ENCODE results near the gene TXN. TPM values are rescaled to one million over a fixed set of nuclear protein-coding genes. Genes with fewer than 3 reads are reported as not detected.
A peak's percentile ranks its signal among the peaks of the same experiment; 100 is the strongest.

TXN gene
- 181 and 191 TPM in 2 replicates for total RNA-seq
- long read RNA-seq, transcript TXN-202 (5 exons, 869 nt), result major isoform, 91 of 94 reads
- long read RNA-seq, partial matches to known transcripts, result 1 of 94 reads
- long read RNA-seq, other reads (novel, unspliced or antisense), result 2 of 94 reads

GRCh38 chr9:110256380-110257096 is at the start of gene TXN:
Gene TXN, minus strand, starts transcription at chr9:110256507. Its CDS starts 72 bp downstream, at chr9:110256435.
- H3K27me3 Mint-ChIP-seq (ENCODE audit: unreplicated experiment), result no peaks in the 10 kb centered on the region
- peak within 1 kb of the TSS; percentile 98 for H3K4me3 Mint-ChIP-seq (ENCODE audit: unreplicated experiment)
- no peaks in the 10 kb centered on the region for H3K36me3 Mint-ChIP-seq (ENCODE audit: unreplicated experiment)
- peak; percentile 95 for DNase-seq (ENCODE audit: extremely low spot score, unreplicated experiment)
- peak within 1 kb of the TSS; percentile 99 for H3K27ac Mint-ChIP-seq (ENCODE audit: unreplicated experiment)
- H3K4me1 Mint-ChIP-seq (ENCODE audit: unreplicated experiment), result peaks cover 51% of the 10 kb centered on the region
- H3K9me3 Mint-ChIP-seq (ENCODE audit: unreplicated experiment), result no peaks in the 10 kb centered on the region
- no peak for TF ChIP-seq CTCF (IDR thresholded peaks at IDR 0.05)

GRCh38 chr9:110303133-110303532 is 46.8 kb upstream of the TXN start:
- no peak for TF ChIP-seq CTCF (IDR thresholded peaks at IDR 0.05)
- no peak overlapping the region for H3K4me3 Mint-ChIP-seq (ENCODE audit: unreplicated experiment)
- H3K4me1 Mint-ChIP-seq (ENCODE audit: unreplicated experiment), result no peaks in the 10 kb centered on the region
- H3K9me3 Mint-ChIP-seq (ENCODE audit: unreplicated experiment), result no peaks in the 10 kb centered on the region
- no peak for DNase-seq (ENCODE audit: extremely low spot score, unreplicated experiment)
- no peaks in the 10 kb centered on the region for H3K36me3 Mint-ChIP-seq (ENCODE audit: unreplicated experiment)
- peaks cover 38% of the 10 kb centered on the region for H3K27me3 Mint-ChIP-seq (ENCODE audit: unreplicated experiment)
- H3K27ac Mint-ChIP-seq (ENCODE audit: unreplicated experiment), result no peak overlapping the region

GRCh38 chr9:110298043-110298605 is 41.8 kb upstream of the TXN start:
- no peak for DNase-seq (ENCODE audit: extremely low spot score, unreplicated experiment)
- TF ChIP-seq CTCF (IDR thresholded peaks at IDR 0.05), result no peak
- peaks cover 20% of the 10 kb centered on the region for H3K27me3 Mint-ChIP-seq (ENCODE audit: unreplicated experiment)
- no peak overlapping the region for H3K4me3 Mint-ChIP-seq (ENCODE audit: unreplicated experiment)
- no peaks in the 10 kb centered on the region for H3K36me3 Mint-ChIP-seq (ENCODE audit: unreplicated experiment)
- H3K4me1 Mint-ChIP-seq (ENCODE audit: unreplicated experiment), result no peaks in the 10 kb centered on the region
- H3K9me3 Mint-ChIP-seq (ENCODE audit: unreplicated experiment), result no peaks in the 10 kb centered on the region
- H3K27ac Mint-ChIP-seq (ENCODE audit: unreplicated experiment), result no peak overlapping the region

- TF ChIP-seq CTCF (IDR thresholded peaks at IDR 0.05), result no peak
- Mint-ChIP-seq H3K27ac (ENCODE audit: unreplicated experiment) (no peak overlapping the region), H3K4me1 (ENCODE audit: unreplicated experiment) (no peaks in the 10 kb centered on the region), H3K36me3 (ENCODE audit: unreplicated experiment) (no peaks in the 10 kb centered on the region), H3K9me3 (ENCODE audit: unreplicated experiment) (no peaks in the 10 kb centered on the region), H3K27me3 (ENCODE audit: unreplicated experiment) (peaks cover 12% of the 10 kb centered on the region), H3K4me3 (ENCODE audit: unreplicated experiment) (no peak overlapping the region)
- no peak for DNase-seq (ENCODE audit: extremely low spot score, unreplicated experiment)
Observed at GRCh38 chr9:110293248-110293647, 36.9 kb upstream of the TXN start.

GRCh38 chr9:110291921-110292557 is 35.7 kb upstream of the TXN start:
- Mint-ChIP-seq H3K27ac (ENCODE audit: unreplicated experiment) (no peak overlapping the region), H3K9me3 (ENCODE audit: unreplicated experiment) (no peaks in the 10 kb centered on the region), H3K4me1 (ENCODE audit: unreplicated experiment) (no peaks in the 10 kb centered on the region), H3K4me3 (ENCODE audit: unreplicated experiment) (no peak overlapping the region), H3K36me3 (ENCODE audit: unreplicated experiment) (no peaks in the 10 kb centered on the region), H3K27me3 (ENCODE audit: unreplicated experiment) (peaks cover 12% of the 10 kb centered on the region)
- DNase-seq (ENCODE audit: extremely low spot score, unreplicated experiment), result no peak
- TF ChIP-seq CTCF (IDR thresholded peaks at IDR 0.05), result no peak

Data from osteocyte (in vitro differentiated cells).